Trophoblast cell (in vitro differentiated cells and primary cell): ENCODE data around the gene SHROOM1.

Experiments
- DNase-seq, 2 donors: peaks; one replicate each; pipeline ENCODE4 v3.0.0-alpha.2; 2016
- H2AFZ ChIP-seq: 2 replicates; pipeline ENCODE4 v1.6.1; 2013; ENCODE audit warnings: low read length, moderate library complexity, mild to moderate bottlenecking; ENCODE audit not compliant: insufficient read depth, poor library complexity
- H2AK5ac ChIP-seq: 2 replicates; pipeline ENCODE4 v1.6.1; 2013; ENCODE audit warnings: mild to moderate bottlenecking, low read length
- H2BK120ac ChIP-seq: 2 replicates; pipeline ENCODE4 v1.6.1; 2013; ENCODE audit warnings: low read length, mild to moderate bottlenecking, moderate library complexity; ENCODE audit not compliant: insufficient read depth, poor library complexity
- H2BK12ac ChIP-seq: 2 replicates; pipeline ENCODE4 v1.6.1; 2013; ENCODE audit warnings: mild to moderate bottlenecking, low read length, moderate library complexity
- H2BK5ac ChIP-seq: 2 replicates; pipeline ENCODE4 v1.6.1; 2013; ENCODE audit warnings: low read length, low read depth, moderate library complexity, mild to moderate bottlenecking; ENCODE audit not compliant: poor library complexity
- H3K14ac ChIP-seq: 2 replicates; pipeline ENCODE4 v1.6.1; 2013; ENCODE audit warnings: mild to moderate bottlenecking, low read length
- H3K18ac ChIP-seq: 2 replicates; pipeline ENCODE4 v1.6.1; 2013; ENCODE audit warnings: mild to moderate bottlenecking, low read length
- H3K23ac ChIP-seq: 2 replicates; pipeline ENCODE4 v1.6.1; 2013; ENCODE audit warnings: low read length
- H3K27ac ChIP-seq: 2 replicates; pipeline ENCODE4 v1.5.1; 2013; ENCODE audit warnings: low read depth, mild to moderate bottlenecking, inconsistent platforms, low read length, moderate library complexity
- H3K27me3 ChIP-seq: 2 replicates; pipeline ENCODE4 v1.6.1; 2013; ENCODE audit warnings: inconsistent platforms, mild to moderate bottlenecking, low read length, moderate library complexity; ENCODE audit not compliant: insufficient read depth
- H3K36me3 ChIP-seq, 2 experiments: 1 replicate in 1 of 2; 2 replicates in 1 of 2; pipeline ENCODE4 v1.6.1; 2013; ENCODE audit warnings: low read length in 2 of 2, mild to moderate bottlenecking in 2 of 2, moderate library complexity in 1 of 2; ENCODE audit not compliant: insufficient read depth in 2 of 2, control insufficient read depth in 1 of 2
- H3K4ac ChIP-seq: 2 replicates; pipeline ENCODE4 v1.6.1; 2013; ENCODE audit warnings: low read depth, mild to moderate bottlenecking, low read length, moderate library complexity
- H3K4me1 ChIP-seq, 2 experiments: 1 replicate in 1 of 2; 2 replicates in 1 of 2; pipeline ENCODE4 v1.6.1; 2013; ENCODE audit warnings: low read length in 2 of 2, mild to moderate bottlenecking in 2 of 2, moderate library complexity in 1 of 2; ENCODE audit not compliant: insufficient read depth in 2 of 2, control insufficient read depth in 1 of 2
- H3K4me2 ChIP-seq: 2 replicates; pipeline ENCODE4 v1.6.1; 2013; ENCODE audit warnings: inconsistent platforms, mild to moderate bottlenecking, low read length, moderate library complexity
- H3K4me3 ChIP-seq: 2 replicates; pipeline ENCODE4 v1.5.1; 2013; ENCODE audit warnings: mild to moderate bottlenecking, low read depth, low read length, inconsistent platforms
- H3K79me1 ChIP-seq: one replicate; pipeline ENCODE4 v1.6.1; 2013; ENCODE audit warnings: low read length
- H3K79me2 ChIP-seq: 2 replicates; pipeline ENCODE4 v1.6.1; 2013; ENCODE audit warnings: low read length, mild to moderate bottlenecking; ENCODE audit not compliant: control insufficient read depth, insufficient read depth, poor library complexity
- H3K9ac ChIP-seq: 2 replicates; pipeline ENCODE4 v1.6.1; 2013; ENCODE audit warnings: mild to moderate bottlenecking, low read length
- H3K9me3 ChIP-seq: 2 replicates; pipeline ENCODE4 v1.6.1; 2013; ENCODE audit warnings: low read depth, mild to moderate bottlenecking, control low read depth, inconsistent platforms, low read length; ENCODE audit not compliant: insufficient read depth
- H4K12ac ChIP-seq: 2 replicates; pipeline ENCODE4 v1.6.1; 2013; ENCODE audit warnings: low read depth, mild to moderate bottlenecking, low read length, moderate library complexity
- H4K8ac ChIP-seq: 2 replicates; pipeline ENCODE4 v1.6.1; 2013; ENCODE audit warnings: low read depth, mild to moderate bottlenecking, low read length, moderate library complexity
- H4K91ac ChIP-seq: one replicate; pipeline ENCODE4 v1.6.1; 2013; ENCODE audit warnings: low read depth, mild to moderate bottlenecking, low read length, moderate library complexity
- WGBS: extraction: QIAGEN DNeasy Blood & Tissue Kit; methylation state at CpG from one replicate; pipeline ENCODE4 v1.1.7; 2013; ENCODE audit warnings: missing lambda C conversion rate; ENCODE audit not compliant: insufficient read length, insufficient coverage; ENCODE audit errors: extremely low coverage; 5-methylcytosine and 5-hydroxymethylcytosine counted together

SHROOM1 gene

DNA sequence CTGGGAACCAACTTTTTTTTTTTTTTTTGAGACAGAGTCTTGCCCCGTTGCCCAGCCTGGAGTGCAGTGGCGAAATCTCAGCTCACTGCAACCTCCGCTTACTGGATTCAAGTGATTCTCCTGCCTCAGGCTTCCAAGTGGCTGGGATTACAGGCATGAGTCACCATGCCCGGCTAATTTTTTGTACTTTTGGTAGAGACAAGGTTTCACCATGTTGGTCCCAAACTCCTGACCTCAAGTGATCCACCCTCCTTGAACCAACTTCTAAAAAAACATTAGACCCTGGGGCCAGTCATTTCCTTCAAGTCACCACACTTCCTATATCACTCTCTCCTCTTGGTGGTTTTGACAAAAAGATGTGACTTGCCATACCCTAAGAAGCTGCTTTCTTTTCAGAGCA lies 10.9 kb upstream of the SHROOM1 start:
- Histone ChIP-seq H4K91ac (no peak overlapping the region), H3K4ac (no peak overlapping the region), H3K4me3 (no peak overlapping the region), H3K14ac (no peak overlapping the region), H2AFZ (no peak overlapping the region), H3K4me2 (no peak overlapping the region), H2BK12ac (no peak overlapping the region), H3K27me3 (no peaks in the 10 kb centered on the region), H3K9me3 (no peaks in the 10 kb centered on the region), H3K18ac (no peak overlapping the region), H2AK5ac (no peak overlapping the region), H3K4me1 (peaks cover 0 to 5% of the 10 kb centered on the region in 2 experiments), H3K27ac (no peak overlapping the region), H3K23ac (no peak overlapping the region), H4K12ac (no peak overlapping the region), H3K9ac (no peak overlapping the region), H2BK120ac (no peak overlapping the region), H3K36me3 (no peaks in the 10 kb centered on the region), H2BK5ac (no peak overlapping the region), H3K79me1 (no peaks in the 10 kb centered on the region), H4K8ac (no peak overlapping the region), H3K79me2 (no peaks in the 10 kb centered on the region)
- no CpG with 5 or more reads among the region's 4 CpGs for WGBS
- peak; percentile 63 to 68 for DNase-seq

DNA sequence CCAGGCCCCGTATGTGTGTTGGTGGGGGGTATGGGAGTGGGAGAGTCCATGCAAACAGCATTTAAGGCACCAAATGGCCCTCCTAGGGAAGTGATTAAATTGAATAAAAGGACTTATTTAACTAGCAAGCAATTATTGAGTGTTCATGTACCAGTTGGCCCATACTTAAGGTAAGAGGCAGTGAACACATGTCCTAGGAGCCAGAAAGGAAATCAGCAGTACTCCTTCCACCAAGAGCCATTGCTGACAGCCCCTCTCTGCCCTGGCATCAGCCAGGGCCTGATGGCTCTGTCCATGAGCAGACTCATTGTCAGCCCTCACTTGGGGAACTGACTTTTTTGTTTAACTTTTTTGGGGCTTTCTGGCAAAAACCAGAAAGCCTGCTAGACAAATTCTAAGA lies 10.4 kb upstream of the SHROOM1 start:
- WGBS, result no CpG with 5 or more reads among the region's 1 CpG

DNA sequence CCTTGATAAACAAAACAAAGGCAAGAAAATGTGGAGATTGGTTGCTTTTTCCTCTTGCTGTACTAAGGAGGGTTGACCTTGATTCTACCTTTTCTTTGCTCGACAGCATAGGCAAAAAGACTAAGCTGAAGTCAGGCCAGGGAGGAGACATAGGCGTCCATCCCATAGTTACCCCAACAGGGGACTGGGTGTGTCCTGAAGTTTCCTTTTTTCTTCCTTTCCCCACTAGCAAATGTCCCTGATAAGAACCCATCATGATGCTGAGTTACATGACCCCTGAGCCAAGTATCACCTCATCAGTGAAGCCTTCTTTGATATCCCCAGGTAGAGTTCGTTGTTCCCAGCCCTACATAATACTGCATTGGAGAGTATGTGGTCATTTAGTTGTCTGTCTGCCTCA lies 9.9 kb upstream of the SHROOM1 start:
- no peak overlapping the region for H3K18ac ChIP-seq
- H2BK5ac ChIP-seq, result no peak overlapping the region
- no peaks in the 10 kb centered on the region for H3K79me1 ChIP-seq
- no peaks in the 10 kb centered on the region for H3K27me3 ChIP-seq
- H3K14ac ChIP-seq, result no peak overlapping the region
- no peak overlapping the region for H3K4me2 ChIP-seq
- H3K9me3 ChIP-seq, result no peaks in the 10 kb centered on the region
- H3K9ac ChIP-seq, result no peak overlapping the region
- no peak overlapping the region for H4K8ac ChIP-seq
- H3K4ac ChIP-seq, result no peak overlapping the region
- H2BK120ac ChIP-seq, result no peak overlapping the region
- no peak overlapping the region for H2AK5ac ChIP-seq
- no CpG with 5 or more reads among the region's 3 CpGs for WGBS
- no peak overlapping the region for H4K12ac ChIP-seq
- no peak overlapping the region for H2BK12ac ChIP-seq
- no peaks in the 10 kb centered on the region for H3K36me3 ChIP-seq
- no peak for DNase-seq
- no peak overlapping the region for H3K23ac ChIP-seq
- H3K79me2 ChIP-seq, result no peaks in the 10 kb centered on the region
- H4K91ac ChIP-seq, result no peak overlapping the region
- H3K27ac ChIP-seq, result no peak overlapping the region
- H3K4me1 ChIP-seq, result peaks cover 0 to 5% of the 10 kb centered on the region in 2 experiments
- no peak overlapping the region for H2AFZ ChIP-seq
- no peak overlapping the region for H3K4me3 ChIP-seq

More for the DNA sequence above, 10.4 kb upstream of the SHROOM1 start:
- Histone ChIP-seq H3K27me3 (no peaks in the 10 kb centered on the region), H2AFZ (no peak overlapping the region), H2BK5ac (no peak overlapping the region), H4K91ac (no peak overlapping the region), H3K9me3 (no peaks in the 10 kb centered on the region), H3K9ac (no peak overlapping the region), H3K4me2 (no peak overlapping the region), H3K79me1 (no peaks in the 10 kb centered on the region), H2BK12ac (no peak overlapping the region), H3K27ac (no peak overlapping the region), H3K4me1 (peaks cover 0 to 5% of the 10 kb centered on the region in 2 experiments), H3K4me3 (no peak overlapping the region), H3K4ac (no peak overlapping the region), H3K36me3 (no peaks in the 10 kb centered on the region), H2BK120ac (no peak overlapping the region), H3K18ac (no peak overlapping the region), H3K79me2 (no peaks in the 10 kb centered on the region), H3K14ac (no peak overlapping the region), H2AK5ac (no peak overlapping the region), H3K23ac (no peak overlapping the region), H4K12ac (no peak overlapping the region), H4K8ac (no peak overlapping the region)
- DNase-seq, result no peak

DNA sequence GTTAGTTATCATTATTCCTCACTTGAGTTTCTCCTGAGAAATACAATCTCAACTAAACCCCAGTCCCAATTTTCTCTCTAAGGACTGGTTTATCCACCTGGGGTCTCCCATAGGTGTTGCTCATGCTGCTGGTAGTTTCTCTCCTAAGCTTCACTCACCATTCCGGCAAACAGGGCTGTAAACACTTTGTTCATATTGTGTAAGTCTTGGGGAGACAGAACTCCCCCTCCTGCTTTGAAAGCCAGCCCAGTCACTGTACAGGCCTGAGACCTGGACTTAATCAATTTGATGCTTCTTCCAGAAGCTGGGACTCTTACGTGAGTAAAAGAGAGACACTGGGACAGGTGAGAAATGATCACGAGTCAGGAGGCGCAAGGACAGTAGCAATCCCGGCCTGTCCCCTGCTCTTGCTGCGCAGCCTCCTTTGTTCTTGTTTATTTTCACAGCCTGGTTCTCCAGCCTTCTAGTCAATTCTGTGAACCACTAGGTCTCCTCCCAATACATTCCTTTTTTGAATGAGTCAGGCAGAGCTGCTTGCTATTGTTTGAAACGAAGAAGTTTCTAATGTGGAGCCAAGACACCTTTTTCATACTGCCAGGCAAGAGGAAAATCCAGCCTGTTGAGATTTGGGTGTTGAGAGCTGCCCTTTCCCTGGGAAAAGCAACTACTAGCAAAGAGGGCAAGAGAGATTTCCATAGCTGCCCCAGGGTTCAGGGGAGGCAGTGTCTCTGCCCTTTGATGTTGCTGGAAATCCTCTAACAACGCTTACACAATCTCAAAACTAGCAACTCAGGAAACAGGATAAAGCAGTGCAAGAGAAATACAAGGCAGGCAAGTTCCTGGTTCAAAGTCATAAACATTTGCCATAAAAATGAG lies 9.2 kb upstream of the SHROOM1 start:
- Histone ChIP-seq H2BK12ac (no peak overlapping the region), H4K91ac (peak overlapping the region; percentile 41), H4K8ac (peak overlapping the region; percentile 21), H3K23ac (no peak overlapping the region), H3K4ac (no peak overlapping the region), H2BK5ac (no peak overlapping the region), H3K9me3 (no peaks in the 10 kb centered on the region), H2AFZ (no peak overlapping the region), H3K79me2 (no peaks in the 10 kb centered on the region), H3K9ac (no peak overlapping the region), H3K79me1 (no peaks in the 10 kb centered on the region), H3K4me3 (no peak overlapping the region), H3K4me2 (peak overlapping the region; percentile 9), H2BK120ac (no peak overlapping the region), H3K27me3 (no peaks in the 10 kb centered on the region), H4K12ac (no peak overlapping the region), H3K4me1 (peaks cover 0 to 5% of the 10 kb centered on the region in 2 experiments), H3K36me3 (no peaks in the 10 kb centered on the region), H3K27ac (peak overlapping the region; percentile 33), H2AK5ac (no peak overlapping the region), H3K14ac (no peak overlapping the region), H3K18ac (no peak overlapping the region)
- peak in 1 of 2 donors; percentile 39 for DNase-seq
- no CpG with 5 or more reads among the region's 8 CpGs for WGBS
